ENCODE measurements around the gene SPAM1.

- TF ChIP-seq SIN3A (IDR thresholded peaks at IDR 0.05; ENCODE audit: borderline replicate concordance, insufficient read depth, low read length): no peak
- no peak for TF ChIP-seq REST (IDR thresholded peaks at IDR 0.05; ENCODE audit: insufficient read depth in 1 of 2, low read depth in 2 of 2, low read length in 2 of 2)
- TF ChIP-seq TAF1 (IDR thresholded peaks at IDR 0.05; ENCODE audit: borderline replicate concordance, insufficient read depth, low read length): no peak
- no peak for TF ChIP-seq POLR2AphosphoS5 (IDR thresholded peaks at IDR 0.05; ENCODE audit: low read depth, low read length)
- no peak for TF ChIP-seq FOXP2 (optimal IDR thresholded peaks at IDR 0.05; ENCODE audit: borderline replicate concordance, extremely low read depth, extremely low read length, insufficient read depth)
Measured at GRCh38 chr7:123995617-123996326, 70.7 kb downstream of the SPAM1 start.
